Measurements from ENCODE around the gene GRIA1. TPM values are rescaled to one million over a fixed set of nuclear protein-coding genes. Genes with fewer than 3 reads are reported as not detected.

Gene GRIA1
- total RNA-seq, 1 donor from 2014 or later, result not detected

DNA sequence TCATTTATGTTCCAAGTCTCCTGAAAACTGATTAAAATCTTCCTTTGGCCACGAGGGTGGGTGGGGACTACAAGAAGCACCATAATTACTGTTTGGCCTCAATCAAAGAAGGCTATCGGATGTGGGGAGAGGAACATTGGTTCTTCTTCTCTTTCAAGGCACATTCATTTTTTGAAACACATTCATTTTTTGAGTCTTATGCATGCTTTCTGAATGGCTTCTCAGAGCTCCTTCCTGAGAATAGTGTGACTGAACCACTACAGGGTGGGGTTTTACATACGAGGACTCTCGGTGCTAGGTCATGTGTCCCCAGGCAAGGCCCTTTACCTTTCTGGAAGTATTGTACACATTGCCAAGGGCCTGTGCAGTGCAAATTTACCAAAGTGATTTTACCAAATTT, 7.0 kb upstream of the GRIA1 start:
- Mint-ChIP-seq H3K36me3 (ENCODE audit: insufficient read depth) (no peaks in the 10 kb centered on the region), H3K4me3 (ENCODE audit: low read depth) (no peak overlapping the region), H3K9me3 (ENCODE audit: low read depth) (no peaks in the 10 kb centered on the region), H3K27me3 (peaks cover 13% of the 10 kb centered on the region), H3K27ac (no peak overlapping the region), H3K4me1 (ENCODE audit: low read depth) (no peaks in the 10 kb centered on the region)
- no peak for DNase-seq (ENCODE audit: low spot score, unreplicated experiment)
- TF ChIP-seq, protein P1, sequence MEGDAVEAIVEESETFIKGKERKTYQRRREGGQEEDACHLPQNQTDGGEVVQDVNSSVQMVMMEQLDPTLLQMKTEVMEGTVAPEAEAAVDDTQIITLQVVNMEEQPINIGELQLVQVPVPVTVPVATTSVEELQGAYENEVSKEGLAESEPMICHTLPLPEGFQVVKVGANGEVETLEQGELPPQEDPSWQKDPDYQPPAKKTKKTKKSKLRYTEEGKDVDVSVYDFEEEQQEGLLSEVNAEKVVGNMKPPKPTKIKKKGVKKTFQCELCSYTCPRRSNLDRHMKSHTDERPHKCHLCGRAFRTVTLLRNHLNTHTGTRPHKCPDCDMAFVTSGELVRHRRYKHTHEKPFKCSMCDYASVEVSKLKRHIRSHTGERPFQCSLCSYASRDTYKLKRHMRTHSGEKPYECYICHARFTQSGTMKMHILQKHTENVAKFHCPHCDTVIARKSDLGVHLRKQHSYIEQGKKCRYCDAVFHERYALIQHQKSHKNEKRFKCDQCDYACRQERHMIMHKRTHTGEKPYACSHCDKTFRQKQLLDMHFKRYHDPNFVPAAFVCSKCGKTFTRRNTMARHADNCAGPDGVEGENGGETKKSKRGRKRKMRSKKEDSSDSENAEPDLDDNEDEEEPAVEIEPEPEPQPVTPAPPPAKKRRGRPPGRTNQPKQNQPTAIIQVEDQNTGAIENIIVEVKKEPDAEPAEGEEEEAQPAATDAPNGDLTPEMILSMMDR (IDR thresholded peaks at IDR 0.05; ENCODE audit: unreplicated experiment), result no peak

DNA sequence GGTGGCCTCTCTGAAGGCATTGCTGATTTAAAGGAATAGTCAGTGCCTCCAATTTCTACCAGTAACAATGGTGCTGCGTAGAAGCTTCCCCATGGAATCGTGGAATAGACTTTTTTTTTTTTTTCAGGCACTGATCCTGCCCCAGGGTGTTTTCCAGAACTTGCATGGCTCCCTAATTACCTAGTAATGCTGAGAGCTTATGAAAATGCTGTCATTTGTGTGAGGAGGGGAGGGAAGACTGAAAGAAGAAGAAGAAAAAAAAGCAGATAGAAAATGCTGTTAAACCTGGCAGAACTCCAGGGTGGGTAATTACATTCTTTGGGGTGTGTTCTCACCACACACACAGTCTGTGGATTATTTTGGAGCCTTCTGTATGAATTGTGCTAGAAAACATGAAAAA, 4.8 kb upstream of the GRIA1 start:
- Mint-ChIP-seq H3K27me3 (peaks cover 28% of the 10 kb centered on the region), H3K4me1 (ENCODE audit: low read depth) (peaks cover 4% of the 10 kb centered on the region), H3K36me3 (ENCODE audit: insufficient read depth) (no peaks in the 10 kb centered on the region), H3K9me3 (ENCODE audit: low read depth) (no peaks in the 10 kb centered on the region), H3K4me3 (ENCODE audit: low read depth) (no peak overlapping the region), H3K27ac (no peak overlapping the region)
- DNase-seq (ENCODE audit: low spot score, unreplicated experiment), result no peak
- TF ChIP-seq, protein P1 (IDR thresholded peaks at IDR 0.05; ENCODE audit: unreplicated experiment), result no peak

DNA sequence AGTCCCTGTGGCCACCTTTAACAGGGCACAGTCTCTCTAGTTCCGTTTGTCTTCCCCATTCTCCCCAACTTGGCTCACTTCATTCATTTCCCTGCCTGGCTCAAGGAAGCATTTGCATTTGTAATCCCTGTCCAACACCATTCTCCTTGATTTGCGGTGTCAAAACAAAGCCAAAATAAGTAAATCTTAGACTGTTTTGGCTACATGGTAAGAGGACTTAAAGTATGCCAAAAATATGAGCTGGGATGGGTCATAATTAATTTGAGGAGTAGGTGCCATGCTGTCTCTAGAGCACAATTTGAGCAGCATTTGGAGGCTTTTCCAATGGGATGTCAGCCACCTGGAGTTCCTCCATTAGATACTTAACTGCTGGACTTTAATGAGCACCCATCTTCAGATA, 3.7 kb upstream of the GRIA1 start:
- H3K4me1 Mint-ChIP-seq (ENCODE audit: low read depth), result peaks cover 12% of the 10 kb centered on the region
- DNase-seq (ENCODE audit: low spot score, unreplicated experiment), result no peak
- H3K36me3 Mint-ChIP-seq (ENCODE audit: insufficient read depth), result no peaks in the 10 kb centered on the region
- H3K27me3 Mint-ChIP-seq, result peaks cover 39% of the 10 kb centered on the region
- H3K9me3 Mint-ChIP-seq (ENCODE audit: low read depth), result no peaks in the 10 kb centered on the region
- TF ChIP-seq, protein P1 (IDR thresholded peaks at IDR 0.05; ENCODE audit: unreplicated experiment), result no peak
- no peak overlapping the region for H3K4me3 Mint-ChIP-seq (ENCODE audit: low read depth)
- no peak overlapping the region for H3K27ac Mint-ChIP-seq

DNA sequence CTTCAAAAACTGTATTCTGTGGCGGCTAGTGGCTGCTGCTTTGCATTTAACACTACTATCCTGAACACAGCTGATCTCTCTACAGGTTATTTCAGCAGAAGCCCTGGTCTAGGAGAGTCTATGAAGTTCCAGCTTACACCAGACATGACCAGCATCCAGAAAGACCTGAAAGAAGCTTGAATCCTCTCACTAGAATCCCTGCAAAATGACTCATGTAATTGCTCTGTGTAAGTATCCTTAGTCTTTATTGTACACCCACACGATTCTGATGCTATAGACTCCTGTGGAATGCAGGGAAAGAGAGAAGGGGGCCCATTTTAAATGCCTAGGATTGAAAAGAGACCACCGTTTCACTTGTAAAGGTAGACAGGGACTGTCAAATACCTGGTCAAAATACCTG, 859 bp upstream of the GRIA1 start:
- Mint-ChIP-seq H3K36me3 (ENCODE audit: insufficient read depth) (no peaks in the 10 kb centered on the region), H3K27ac (no peak overlapping the region), H3K4me3 (ENCODE audit: low read depth) (no peak overlapping the region), H3K4me1 (ENCODE audit: low read depth) (peaks cover 12% of the 10 kb centered on the region), H3K27me3 (peaks cover 47% of the 10 kb centered on the region), H3K9me3 (ENCODE audit: low read depth) (no peaks in the 10 kb centered on the region)
- TF ChIP-seq, protein P1 (IDR thresholded peaks at IDR 0.05; ENCODE audit: unreplicated experiment), result no peak
- DNase-seq (ENCODE audit: low spot score, unreplicated experiment), result no peak

DNA sequence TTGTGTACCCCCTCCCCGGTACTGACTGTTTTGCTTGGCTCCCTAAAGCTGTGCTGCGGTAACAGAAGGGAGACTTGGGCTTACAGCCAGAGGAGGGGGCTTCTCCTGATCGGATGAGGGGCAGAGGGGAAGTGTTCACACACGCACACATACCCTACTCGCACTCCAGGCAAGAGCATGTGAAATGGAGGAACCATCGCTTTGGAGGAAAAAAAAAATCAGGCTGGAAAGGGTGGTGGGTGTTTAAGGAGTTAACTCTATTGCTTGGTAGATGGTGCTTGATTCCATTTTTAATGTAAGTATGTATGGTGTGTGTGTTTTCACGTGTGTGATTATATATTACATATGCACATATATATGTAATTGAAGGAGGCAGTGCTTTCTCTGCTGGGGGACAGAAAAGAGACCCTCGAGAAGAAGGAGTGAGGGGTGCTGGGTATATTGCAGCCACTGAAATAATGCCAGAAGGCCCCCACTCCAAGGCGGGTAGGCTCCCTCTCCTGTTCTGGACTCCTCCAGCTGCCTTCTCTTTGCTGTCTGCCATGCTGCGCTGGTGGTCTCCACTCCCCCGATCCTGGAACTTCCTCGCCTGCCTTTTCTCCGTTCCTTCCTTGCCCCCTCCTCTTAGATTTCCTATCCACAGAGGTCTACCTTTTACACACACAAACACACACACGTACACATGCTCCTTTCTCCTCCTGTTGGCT, 721 bp downstream of the GRIA1 start:
- Mint-ChIP-seq H3K4me1 (ENCODE audit: low read depth) (peaks cover 12% of the 10 kb centered on the region), H3K9me3 (ENCODE audit: low read depth) (no peaks in the 10 kb centered on the region), H3K27ac (no peak overlapping the region), H3K27me3 (peaks cover 46% of the 10 kb centered on the region), H3K36me3 (ENCODE audit: insufficient read depth) (no peaks in the 10 kb centered on the region), H3K4me3 (ENCODE audit: low read depth) (peak overlapping the region; percentile 15)
- TF ChIP-seq, protein P1 (IDR thresholded peaks at IDR 0.05; ENCODE audit: unreplicated experiment), result no peak
- no peak for DNase-seq (ENCODE audit: low spot score, unreplicated experiment)
